HG03565 (cell line): ENCODE measurements around the gene TAS2R60.

Source experiments
- ATAC-seq: cut with Tn5 transposase; IDR thresholded peaks from one replicate; pipeline ENCODE4 v1.9.1; 2021; ENCODE audit warnings: mild to moderate bottlenecking, moderate library complexity; ENCODE audit not compliant: unreplicated experiment

TAS2R60 gene

GRCh38 chr7:143437578-143437977, 5.7 kb upstream of the TAS2R60 start:
- ATAC-seq: no peak

GRCh38 chr7:143439866-143440265, 3.4 kb upstream of the TAS2R60 start:
- ATAC-seq: no peak

- ATAC-seq: no peak
These were observed 970 bp downstream of the TAS2R60 start for GRCh38 chr7:143444063-143444782.

GRCh38 chr7:143444785-143445184, 1.5 kb downstream of the TAS2R60 start:
- ATAC-seq: no peak

GRCh38 chr7:143447466-143447865, 4.2 kb downstream of the TAS2R60 start:
- no peak for ATAC-seq

GRCh38 chr7:143448429-143448828, 5.2 kb downstream of the TAS2R60 start:
- no peak for ATAC-seq

- ATAC-seq: no peak
These were observed 6.5 kb downstream of the TAS2R60 start for GRCh38 chr7:143449793-143450192.

- ATAC-seq: no peak
These were observed 7.9 kb downstream of the TAS2R60 start for GRCh38 chr7:143451122-143451521.

- no peak for ATAC-seq
These were observed 8.5 kb downstream of the TAS2R60 start for GRCh38 chr7:143451746-143452145.

- no peak for ATAC-seq
These were observed 9.2 kb downstream of the TAS2R60 start for GRCh38 chr7:143452495-143452894.

- ATAC-seq: no peak
These were observed 10.9 kb downstream of the TAS2R60 start for GRCh38 chr7:143454091-143454680.

- ATAC-seq: no peak
These were observed 12.2 kb downstream of the TAS2R60 start for GRCh38 chr7:143455491-143455890.

- ATAC-seq: no peak
These were observed 12.7 kb downstream of the TAS2R60 start for GRCh38 chr7:143455942-143456341.

GRCh38 chr7:143456992-143457793, 13.9 kb downstream of the TAS2R60 start:
- ATAC-seq: no peak

- ATAC-seq: no peak
These were observed 15.0 kb downstream of the TAS2R60 start for GRCh38 chr7:143458263-143458662.

- ATAC-seq: no peak
These were observed 15.4 kb downstream of the TAS2R60 start for GRCh38 chr7:143458681-143459080.

GRCh38 chr7:143459359-143459758, 16.1 kb downstream of the TAS2R60 start:
- ATAC-seq: no peak

GRCh38 chr7:143460271-143460979, 17.2 kb downstream of the TAS2R60 start:
- ATAC-seq: no peak

- no peak for ATAC-seq
These were observed 18.8 kb downstream of the TAS2R60 start for GRCh38 chr7:143462045-143462444.

GRCh38 chr7:143463556-143463955, 20.3 kb downstream of the TAS2R60 start:
- ATAC-seq: no peak

GRCh38 chr7:143463957-143464356, 20.7 kb downstream of the TAS2R60 start:
- no peak for ATAC-seq
